ENCODE results near the gene MED27.
"Not testable (repeated sequence)": the region's sequence is repeated elsewhere in the genome, so short reads cannot be mapped to it uniquely, and the experiment has no call there.

The MED27 gene

DNA sequence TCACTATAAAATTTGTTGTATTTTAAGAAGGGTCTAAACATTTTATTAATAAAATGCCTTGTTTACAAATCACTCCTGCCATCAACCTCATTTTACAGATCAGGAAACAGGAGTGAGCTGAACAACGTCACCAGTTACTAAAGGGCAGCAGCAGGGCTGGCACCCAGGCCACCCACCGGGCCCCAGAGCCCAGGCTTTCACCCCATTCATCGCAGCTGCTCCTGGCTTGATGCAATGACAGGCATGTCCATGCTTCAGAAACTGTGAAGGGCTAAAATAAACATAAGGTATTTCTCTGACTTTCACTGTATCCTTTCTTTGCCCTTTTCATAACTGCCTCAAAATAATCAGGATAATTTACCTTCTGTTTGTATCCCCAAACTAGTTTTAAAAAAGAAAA, 18.1 kb downstream of the MED27 start:
- TF ChIP-seq, protein P1, sequence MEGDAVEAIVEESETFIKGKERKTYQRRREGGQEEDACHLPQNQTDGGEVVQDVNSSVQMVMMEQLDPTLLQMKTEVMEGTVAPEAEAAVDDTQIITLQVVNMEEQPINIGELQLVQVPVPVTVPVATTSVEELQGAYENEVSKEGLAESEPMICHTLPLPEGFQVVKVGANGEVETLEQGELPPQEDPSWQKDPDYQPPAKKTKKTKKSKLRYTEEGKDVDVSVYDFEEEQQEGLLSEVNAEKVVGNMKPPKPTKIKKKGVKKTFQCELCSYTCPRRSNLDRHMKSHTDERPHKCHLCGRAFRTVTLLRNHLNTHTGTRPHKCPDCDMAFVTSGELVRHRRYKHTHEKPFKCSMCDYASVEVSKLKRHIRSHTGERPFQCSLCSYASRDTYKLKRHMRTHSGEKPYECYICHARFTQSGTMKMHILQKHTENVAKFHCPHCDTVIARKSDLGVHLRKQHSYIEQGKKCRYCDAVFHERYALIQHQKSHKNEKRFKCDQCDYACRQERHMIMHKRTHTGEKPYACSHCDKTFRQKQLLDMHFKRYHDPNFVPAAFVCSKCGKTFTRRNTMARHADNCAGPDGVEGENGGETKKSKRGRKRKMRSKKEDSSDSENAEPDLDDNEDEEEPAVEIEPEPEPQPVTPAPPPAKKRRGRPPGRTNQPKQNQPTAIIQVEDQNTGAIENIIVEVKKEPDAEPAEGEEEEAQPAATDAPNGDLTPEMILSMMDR (IDR thresholded peaks at IDR 0.05; ENCODE audit: borderline replicate concordance, control extremely low read depth, extremely low read depth, insufficient read depth, missing control alignments) = no peak
- DNase-seq (ENCODE audit: low spot score) = no peak
- in situ Hi-C loops (cut with MboI; ENCODE audit: low sequenced_read_pairs, unreplicated experiment) = no loop called here

DNA sequence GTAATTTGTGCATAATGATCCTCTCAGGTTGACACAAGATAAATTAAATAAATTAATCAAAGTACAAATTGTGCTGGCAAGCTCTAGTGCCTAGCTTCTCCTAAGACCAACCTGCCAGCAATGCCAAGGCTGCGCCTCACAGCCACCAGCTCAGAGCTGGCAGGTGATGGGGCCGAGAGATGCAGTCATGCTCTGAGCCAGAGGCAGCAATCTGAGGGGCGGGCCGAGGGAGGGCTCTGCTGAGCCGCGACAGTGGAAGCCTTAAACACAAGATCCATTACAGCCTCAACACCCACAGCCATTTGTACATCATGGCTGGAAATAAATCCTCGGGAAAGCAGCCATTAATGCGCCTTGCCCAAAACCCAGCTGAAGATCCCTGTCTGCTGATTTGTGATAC, 20.3 kb downstream of the MED27 start:
- TF ChIP-seq, protein P1 (IDR thresholded peaks at IDR 0.05; ENCODE audit: borderline replicate concordance, control extremely low read depth, extremely low read depth, insufficient read depth, missing control alignments) = no peak
- in situ Hi-C loops (cut with MboI; ENCODE audit: low sequenced_read_pairs, unreplicated experiment) = no loop called here

GRCh38 chr9:132058226-132058625, 21.4 kb downstream of the MED27 start:
- in situ Hi-C loops (cut with MboI; ENCODE audit: low sequenced_read_pairs, unreplicated experiment); DNase-seq (ENCODE audit: low spot score): not testable (repeated sequence)

More for the DNA sequence above, 20.3 kb downstream of the MED27 start:
- no peak for DNase-seq (ENCODE audit: low spot score)

GRCh38 chr9:132056717-132057560, 22.7 kb downstream of the MED27 start:
- TF ChIP-seq, protein P1 (IDR thresholded peaks at IDR 0.05; ENCODE audit: borderline replicate concordance, control extremely low read depth, extremely low read depth, insufficient read depth, missing control alignments) = no peak
- in situ Hi-C loops (cut with MboI; ENCODE audit: low sequenced_read_pairs, unreplicated experiment) = no loop called here
- DNase-seq (ENCODE audit: low spot score) = no peak

- TF ChIP-seq, protein P1 (IDR thresholded peaks at IDR 0.05; ENCODE audit: borderline replicate concordance, control extremely low read depth, extremely low read depth, insufficient read depth, missing control alignments) = no peak
- no peak for DNase-seq (ENCODE audit: low spot score)
- in situ Hi-C loops (cut with MboI; ENCODE audit: low sequenced_read_pairs, unreplicated experiment) = no loop called here
Measured at GRCh38 chr9:132055756-132056155, 23.9 kb downstream of the MED27 start.

DNA sequence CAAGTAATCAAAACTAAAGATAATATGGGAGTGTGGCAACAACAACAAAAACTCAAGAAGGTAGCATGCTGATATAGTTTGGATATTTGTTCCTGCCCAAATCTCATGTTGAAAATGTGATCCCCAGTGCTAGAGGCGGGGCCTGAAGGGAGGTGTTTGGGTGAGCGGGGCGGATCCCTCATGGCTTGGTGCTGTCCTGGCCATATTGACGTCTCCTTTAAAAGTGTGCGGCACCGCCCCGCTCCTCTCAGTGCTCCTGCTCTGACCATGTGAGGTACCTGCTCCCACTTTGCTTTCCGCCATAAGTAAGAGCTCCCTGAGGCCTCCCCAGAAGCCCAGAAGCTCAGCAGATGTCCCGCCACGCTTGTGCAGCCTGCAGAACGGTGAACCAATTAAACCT, 25.6 kb downstream of the MED27 start:
- DNase-seq (ENCODE audit: low spot score) = no peak
- TF ChIP-seq, protein P1 (IDR thresholded peaks at IDR 0.05; ENCODE audit: borderline replicate concordance, control extremely low read depth, extremely low read depth, insufficient read depth, missing control alignments) = no peak
- in situ Hi-C loops (cut with MboI; ENCODE audit: low sequenced_read_pairs, unreplicated experiment) = no loop called here

- in situ Hi-C loops (cut with MboI; ENCODE audit: low sequenced_read_pairs, unreplicated experiment) = no loop called here
- no peak for DNase-seq (ENCODE audit: low spot score)
- TF ChIP-seq, protein P1 (IDR thresholded peaks at IDR 0.05; ENCODE audit: borderline replicate concordance, control extremely low read depth, extremely low read depth, insufficient read depth, missing control alignments) = no peak
Measured at GRCh38 chr9:132049900-132050299, 29.8 kb downstream of the MED27 start.
